Suprapubic skin (tissue), 4 donors: ENCODE data around the gene HTR1E.

Source experiments
- POLR2A ChIP-seq, 2 donors: fragments of 450-650 bp; IDR thresholded peaks; one replicate each; pipeline ENCODE4 v1.6.1; 2017; ENCODE audit warnings: antibody characterized with exemption in 2 of 2, mild to moderate bottlenecking in 2 of 2, moderate library complexity in 2 of 2
- POLR2AphosphoS5 ChIP-seq, 3 donors: sonication (generic); formaldehyde crosslinking; IDR thresholded peaks; one replicate each; pipeline ENCODE4 v1.6.1; 2017; ENCODE audit warnings: antibody characterized with exemption in 3 of 3
- TF ChIP-seq, protein P1 (sequence below), 2 donors: fragments of 200-600 bp in 1 of 2; fragments of 450-650 bp in 1 of 2; sonication (generic) in 1 of 2; IDR thresholded peaks; one replicate each; pipeline ENCODE4 v1.5.1; 2016 to 2019; ENCODE audit warnings: antibody characterized with exemption in 2 of 2, mild to moderate bottlenecking in 1 of 2, moderate library complexity in 1 of 2

DNA sequence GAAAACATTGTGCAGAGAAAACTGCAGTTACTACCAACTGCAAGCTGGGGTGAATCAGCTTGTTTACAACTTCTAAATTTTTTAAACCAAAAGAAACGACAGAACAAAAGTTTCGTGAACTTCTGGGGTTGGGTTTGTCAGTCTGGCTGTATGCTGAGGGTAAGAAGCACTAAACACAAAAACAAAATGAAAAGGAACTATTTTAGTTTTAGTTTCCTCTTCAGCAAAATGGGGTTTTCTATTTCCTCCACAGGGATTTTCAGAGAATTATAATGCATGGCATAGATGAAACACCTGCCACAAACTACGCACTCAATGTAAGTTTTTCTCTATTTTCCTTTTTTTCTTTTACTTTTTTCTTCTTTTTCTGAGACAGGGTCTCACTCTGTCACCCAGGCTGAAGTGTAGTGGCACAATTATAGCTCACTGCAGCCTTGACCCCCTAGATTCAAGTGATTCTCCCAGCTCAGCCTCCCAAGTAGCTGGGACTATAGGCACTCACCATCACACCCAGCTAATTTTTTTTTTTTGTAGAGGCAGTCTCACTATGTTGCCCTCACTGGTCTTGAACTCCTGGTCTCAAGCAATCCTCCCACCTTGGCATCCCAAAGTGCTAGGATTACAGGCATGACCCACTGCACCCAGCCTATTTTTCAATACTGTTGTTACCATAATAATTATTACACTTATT, 117.0 kb downstream of the HTR1E start:
- TF ChIP-seq, protein P1, sequence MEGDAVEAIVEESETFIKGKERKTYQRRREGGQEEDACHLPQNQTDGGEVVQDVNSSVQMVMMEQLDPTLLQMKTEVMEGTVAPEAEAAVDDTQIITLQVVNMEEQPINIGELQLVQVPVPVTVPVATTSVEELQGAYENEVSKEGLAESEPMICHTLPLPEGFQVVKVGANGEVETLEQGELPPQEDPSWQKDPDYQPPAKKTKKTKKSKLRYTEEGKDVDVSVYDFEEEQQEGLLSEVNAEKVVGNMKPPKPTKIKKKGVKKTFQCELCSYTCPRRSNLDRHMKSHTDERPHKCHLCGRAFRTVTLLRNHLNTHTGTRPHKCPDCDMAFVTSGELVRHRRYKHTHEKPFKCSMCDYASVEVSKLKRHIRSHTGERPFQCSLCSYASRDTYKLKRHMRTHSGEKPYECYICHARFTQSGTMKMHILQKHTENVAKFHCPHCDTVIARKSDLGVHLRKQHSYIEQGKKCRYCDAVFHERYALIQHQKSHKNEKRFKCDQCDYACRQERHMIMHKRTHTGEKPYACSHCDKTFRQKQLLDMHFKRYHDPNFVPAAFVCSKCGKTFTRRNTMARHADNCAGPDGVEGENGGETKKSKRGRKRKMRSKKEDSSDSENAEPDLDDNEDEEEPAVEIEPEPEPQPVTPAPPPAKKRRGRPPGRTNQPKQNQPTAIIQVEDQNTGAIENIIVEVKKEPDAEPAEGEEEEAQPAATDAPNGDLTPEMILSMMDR (IDR thresholded peaks at IDR 0.05): no peak
- TF ChIP-seq POLR2AphosphoS5 (IDR thresholded peaks at IDR 0.05): no peak
- TF ChIP-seq POLR2A (IDR thresholded peaks at IDR 0.05): no peak
